ENCODE results near the gene VPS13D.

Gene VPS13D

GRCh38 chr1:12405325-12406210, 175.7 kb downstream of the VPS13D start:
- no peak for TF ChIP-seq CTCF (IDR thresholded peaks at IDR 0.05; ENCODE audit: poor library complexity, severe bottlenecking)
- no peak for DNase-seq (ENCODE audit: low spot score)
- no peaks in the 10 kb centered on the region for H3K4me1 ChIP-seq (ENCODE audit: insufficient read depth, poor library complexity, severe bottlenecking)
- H3K27me3 ChIP-seq (ENCODE audit: insufficient read depth, poor library complexity, severe bottlenecking): no peaks in the 10 kb centered on the region
- no peak overlapping the region for H3K27ac ChIP-seq (ENCODE audit: poor library complexity, severe bottlenecking)
- H3K36me3 ChIP-seq (ENCODE audit: low read depth): peaks cover 50% of the 10 kb centered on the region
- no peaks in the 10 kb centered on the region for H3K9me3 ChIP-seq (ENCODE audit: severe bottlenecking)
- H3K4me3 ChIP-seq (ENCODE audit: severe bottlenecking): no peak overlapping the region
- no peak for ATAC-seq (ENCODE audit: low read depth)

GRCh38 chr1:12406211-12407021, 176.6 kb downstream of the VPS13D start:
- H3K36me3 ChIP-seq (ENCODE audit: low read depth): peaks cover 47% of the 10 kb centered on the region
- DNase-seq (ENCODE audit: low spot score) (no peak), ATAC-seq (ENCODE audit: low read depth) (no peak)
- no peaks in the 10 kb centered on the region for H3K9me3 ChIP-seq (ENCODE audit: severe bottlenecking)
- no peak overlapping the region for H3K4me3 ChIP-seq (ENCODE audit: severe bottlenecking)
- no peak for TF ChIP-seq CTCF (IDR thresholded peaks at IDR 0.05; ENCODE audit: poor library complexity, severe bottlenecking)
- H3K4me1 ChIP-seq (ENCODE audit: insufficient read depth, poor library complexity, severe bottlenecking): no peaks in the 10 kb centered on the region
- no peak overlapping the region for H3K27ac ChIP-seq (ENCODE audit: poor library complexity, severe bottlenecking)
- H3K27me3 ChIP-seq (ENCODE audit: insufficient read depth, poor library complexity, severe bottlenecking): no peaks in the 10 kb centered on the region

GRCh38 chr1:12407050-12407961, 177.5 kb downstream of the VPS13D start:
- no peak overlapping the region for H3K27ac ChIP-seq (ENCODE audit: poor library complexity, severe bottlenecking)
- ATAC-seq (ENCODE audit: low read depth) (peak; percentile 71), DNase-seq (ENCODE audit: low spot score) (no peak)
- H3K4me3 ChIP-seq (ENCODE audit: severe bottlenecking): no peak overlapping the region
- peak; percentile 58 for TF ChIP-seq CTCF (IDR thresholded peaks at IDR 0.05; ENCODE audit: poor library complexity, severe bottlenecking)
- peaks cover 38% of the 10 kb centered on the region for H3K36me3 ChIP-seq (ENCODE audit: low read depth)
- no peaks in the 10 kb centered on the region for H3K9me3 ChIP-seq (ENCODE audit: severe bottlenecking)
- H3K27me3 ChIP-seq (ENCODE audit: insufficient read depth, poor library complexity, severe bottlenecking): no peaks in the 10 kb centered on the region
- no peaks in the 10 kb centered on the region for H3K4me1 ChIP-seq (ENCODE audit: insufficient read depth, poor library complexity, severe bottlenecking)

- DNase-seq (ENCODE audit: low spot score): no peak
- Histone ChIP-seq H3K36me3 (ENCODE audit: low read depth) (peaks cover 38% of the 10 kb centered on the region), H3K4me3 (ENCODE audit: severe bottlenecking) (no peak overlapping the region), H3K27me3 (ENCODE audit: insufficient read depth, poor library complexity, severe bottlenecking) (no peaks in the 10 kb centered on the region), H3K4me1 (ENCODE audit: insufficient read depth, poor library complexity, severe bottlenecking) (no peaks in the 10 kb centered on the region), H3K9me3 (ENCODE audit: severe bottlenecking) (no peaks in the 10 kb centered on the region), H3K27ac (ENCODE audit: poor library complexity, severe bottlenecking) (no peak overlapping the region)
- no peak for ATAC-seq (ENCODE audit: low read depth)
- TF ChIP-seq CTCF (IDR thresholded peaks at IDR 0.05; ENCODE audit: poor library complexity, severe bottlenecking): no peak
These were observed 178.2 kb downstream of the VPS13D start for GRCh38 chr1:12407962-12408454.
